SHP77 treated with DMSO at 0.1 percent for 48 hours (cell line): ENCODE data around the gene VEGFC.

Experiments used
- DNase-seq: peaks from one replicate; lab custom pipeline; 2025; lab: John Stamatoyannopoulos, UW

Gene VEGFC

DNA sequence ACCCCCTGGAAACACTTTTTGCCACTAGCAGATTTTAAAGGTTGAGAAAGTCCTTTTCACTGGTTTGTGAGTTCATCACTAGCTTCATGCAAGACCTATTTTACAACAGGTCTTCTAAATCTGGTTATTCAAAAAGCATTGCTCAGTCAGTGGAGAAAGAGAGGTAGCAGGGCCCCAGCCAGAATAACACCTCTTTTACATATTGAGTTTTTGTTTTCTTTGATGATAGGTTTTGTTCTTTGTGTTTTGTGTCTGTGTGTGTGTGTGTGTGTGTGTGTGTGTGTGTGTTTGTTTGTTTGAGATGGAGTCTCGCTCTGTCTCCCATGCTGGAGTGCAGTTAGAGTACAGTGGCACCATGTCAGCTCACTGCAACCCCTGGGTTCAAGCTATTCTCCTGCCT is 2.7 kb upstream of the VEGFC start:
- DNase-seq = no peak

- no peak for DNase-seq
These were observed 1.9 kb upstream of the VEGFC start for GRCh38 chr4:176794651-176795050.

DNA sequence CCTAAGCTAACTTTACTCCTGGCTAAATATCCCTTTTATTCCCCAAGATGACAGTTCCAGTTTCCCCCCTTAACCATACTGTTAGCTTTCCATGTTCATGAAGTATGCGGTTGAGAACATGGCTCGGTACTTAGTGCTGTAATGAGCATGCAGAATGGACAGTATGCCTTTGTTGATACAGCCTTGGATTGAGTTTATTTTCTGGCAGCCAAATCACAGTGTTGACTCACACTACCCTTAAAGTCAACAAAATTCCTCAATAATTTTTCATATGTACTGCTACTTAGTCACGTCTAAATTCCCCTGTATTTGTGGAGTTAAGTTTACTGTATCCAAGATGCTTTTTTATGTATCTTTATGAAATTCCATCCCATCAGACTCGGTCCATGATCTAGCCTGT is 1.4 kb upstream of the VEGFC start:
- no peak for DNase-seq

DNA sequence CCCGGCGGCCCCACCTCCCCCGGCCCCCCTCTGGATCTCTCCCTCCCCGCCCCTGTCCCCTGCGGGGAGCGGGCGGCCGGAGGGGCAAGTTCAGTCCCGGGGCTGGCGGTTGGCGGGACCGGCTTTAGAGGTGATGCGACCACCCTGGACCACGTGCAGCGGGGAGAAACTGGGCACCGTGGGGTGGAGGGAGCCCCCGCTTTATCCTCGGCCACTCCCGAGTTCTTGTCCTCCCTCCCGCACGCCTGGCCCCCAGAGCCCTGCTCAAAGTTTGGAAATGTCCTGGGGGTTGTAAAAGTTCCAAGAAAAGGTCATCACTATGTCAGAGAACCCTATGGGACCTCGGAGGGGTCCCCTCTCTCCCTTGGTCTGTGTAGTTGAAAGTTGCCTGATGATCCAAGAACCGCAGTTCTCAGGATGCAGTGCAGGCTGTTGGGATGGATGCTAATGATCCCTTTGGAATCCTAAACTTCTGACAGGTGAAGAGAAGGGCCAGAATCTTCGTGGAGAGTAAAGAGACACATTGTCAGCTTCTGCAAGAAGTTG is 411 bp upstream of the VEGFC start:
- no peak for DNase-seq

- no peak for DNase-seq
These were observed 964 bp downstream of the VEGFC start for GRCh38 chr4:176791591-176792325.

- DNase-seq = no peak
These were observed 2.3 kb downstream of the VEGFC start for GRCh38 chr4:176790398-176790797.

GRCh38 chr4:176789955-176790354 is 2.8 kb downstream of the VEGFC start:
- no peak for DNase-seq

- DNase-seq = no peak
These were observed 3.8 kb downstream of the VEGFC start for GRCh38 chr4:176788971-176789370.

- DNase-seq = no peak
These were observed 4.5 kb downstream of the VEGFC start for GRCh38 chr4:176788248-176788647.

- DNase-seq = no peak
These were observed 7.9 kb downstream of the VEGFC start for GRCh38 chr4:176784816-176785215.

DNA sequence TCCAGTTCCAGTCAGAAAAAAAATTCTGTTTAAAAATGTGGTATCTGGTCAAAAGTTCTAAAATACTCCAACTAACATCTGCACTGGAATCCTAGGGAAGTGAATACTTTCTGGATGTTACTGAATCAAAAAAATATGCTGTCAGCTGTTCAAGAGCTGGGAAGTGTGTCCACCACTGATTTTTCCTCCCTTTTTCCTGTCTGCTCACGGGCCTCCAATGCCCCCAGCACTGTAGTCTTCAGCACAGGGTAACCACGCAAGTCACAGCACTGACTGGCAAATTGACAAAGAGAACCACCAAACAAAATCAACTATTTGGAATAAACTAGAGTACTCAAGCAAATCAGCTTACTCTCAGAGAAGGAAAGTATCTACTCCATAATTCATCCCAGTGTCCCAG is 9.9 kb downstream of the VEGFC start:
- no peak for DNase-seq

- no peak for DNase-seq
These were observed 10.5 kb downstream of the VEGFC start for GRCh38 chr4:176782191-176782590.

DNA sequence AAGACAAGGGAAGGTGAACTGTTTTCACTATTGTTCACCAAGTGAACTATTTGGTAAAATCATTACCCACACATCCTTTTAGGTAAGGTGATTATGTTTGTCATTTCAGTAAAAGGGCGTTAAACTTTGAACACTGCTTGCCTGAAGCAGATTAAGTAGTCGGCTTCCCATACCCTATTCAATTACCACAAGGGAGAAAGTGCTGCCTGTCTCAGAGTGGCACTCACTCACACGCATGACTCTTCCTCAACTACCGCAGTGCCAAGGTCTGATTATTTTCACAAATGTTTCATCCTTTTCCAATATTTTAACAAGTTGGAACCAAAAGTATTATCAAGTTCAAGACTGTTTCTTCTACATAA is 11.0 kb downstream of the VEGFC start:
- DNase-seq = no peak

GRCh38 chr4:176780995-176781738 is 11.6 kb downstream of the VEGFC start:
- DNase-seq = no peak

DNA sequence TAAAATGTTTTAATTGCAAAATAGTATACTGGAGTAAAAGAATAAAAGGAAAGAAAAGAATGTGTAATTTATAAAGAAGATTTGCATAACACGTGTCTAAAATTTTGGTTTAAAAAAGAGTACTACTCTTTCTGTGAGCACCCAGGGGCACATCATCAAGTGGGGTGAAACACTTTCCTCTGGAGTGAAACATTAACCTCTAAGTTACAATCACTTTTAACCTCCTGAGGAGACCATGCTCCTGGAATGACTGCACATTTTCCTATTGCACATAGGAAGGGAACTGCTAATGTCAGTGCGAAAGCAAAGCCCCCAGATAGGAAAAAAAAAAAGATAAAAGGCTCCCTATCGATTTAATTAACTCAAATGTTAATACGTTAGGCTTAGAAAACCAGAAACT is 13.3 kb downstream of the VEGFC start:
- no peak for DNase-seq

GRCh38 chr4:176778491-176778890 is 14.2 kb downstream of the VEGFC start:
- no peak for DNase-seq

- DNase-seq = no peak
These were observed 14.7 kb downstream of the VEGFC start for GRCh38 chr4:176778063-176778462.

- no peak for DNase-seq
These were observed 17.4 kb downstream of the VEGFC start for GRCh38 chr4:176775338-176775737.

- DNase-seq = no peak
These were observed 17.9 kb downstream of the VEGFC start for GRCh38 chr4:176774852-176775251.

DNA sequence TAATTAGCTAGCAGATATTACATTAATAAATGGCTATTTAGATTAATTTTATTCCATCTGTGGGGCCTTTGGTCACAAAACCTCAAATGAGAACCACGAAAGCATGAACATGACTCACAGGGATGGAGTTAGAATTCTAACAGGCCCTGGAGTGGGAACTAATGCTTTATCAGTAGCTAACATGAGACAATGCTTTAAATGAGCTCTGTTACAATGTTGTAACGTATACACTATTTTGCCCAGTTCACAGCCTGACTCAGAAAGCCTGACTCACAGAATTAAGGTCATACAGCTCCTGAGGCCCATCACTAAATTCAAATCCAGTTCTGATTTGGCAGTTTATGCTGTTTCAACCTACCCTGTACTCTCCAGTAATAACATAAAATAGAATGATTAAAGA is 23.2 kb downstream of the VEGFC start:
- DNase-seq = no peak

DNA sequence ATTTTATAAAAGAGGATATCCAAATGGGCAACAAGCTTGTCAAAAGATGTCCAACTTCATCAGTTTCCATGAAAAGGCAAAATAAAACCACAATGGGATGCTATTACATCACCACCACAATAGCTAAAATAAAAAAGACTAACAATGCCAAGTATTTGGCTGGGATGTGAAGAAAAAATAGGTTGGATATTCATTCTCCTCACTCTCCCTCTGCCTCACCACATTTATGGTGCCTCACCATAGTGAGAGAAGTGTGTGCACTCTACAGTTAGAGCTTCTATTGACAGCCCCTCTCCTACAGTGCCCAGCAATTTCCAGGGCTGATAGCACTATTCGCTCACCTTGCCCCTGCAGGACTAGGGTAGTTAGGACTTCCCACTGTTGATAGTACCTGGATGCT is 25.5 kb downstream of the VEGFC start:
- DNase-seq = no peak

- no peak for DNase-seq
These were observed 29.9 kb downstream of the VEGFC start for GRCh38 chr4:176762661-176763308.

DNA sequence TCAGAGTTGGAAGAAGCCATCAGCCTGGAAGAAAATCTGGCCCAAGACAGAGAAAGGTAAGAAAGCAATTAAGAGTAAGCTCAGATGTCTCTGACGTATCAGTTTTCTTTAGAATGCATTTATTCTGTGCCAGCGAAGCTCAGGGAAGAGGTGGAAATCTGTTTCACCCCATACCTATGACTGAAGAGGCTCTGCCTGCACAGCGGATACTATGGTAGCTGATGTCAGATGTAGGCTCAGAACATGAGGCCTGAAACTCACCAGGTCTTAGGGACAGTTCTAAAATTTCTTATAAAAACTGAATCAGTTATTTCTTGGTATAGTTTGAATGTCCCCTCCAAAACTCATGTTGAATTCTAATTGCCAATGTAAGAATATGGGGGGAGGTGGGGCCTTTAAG is 30.9 kb downstream of the VEGFC start:
- no peak for DNase-seq
